ENCODE data around the gene ANKRD11. TPM values are rescaled to one million over a fixed set of nuclear protein-coding genes. Genes with fewer than 3 reads are reported as not detected.

ANKRD11 gene
- total RNA-seq, 4 donors from 2014 or later, result 49.8 to 114 (median 82.2) TPM

DNA sequence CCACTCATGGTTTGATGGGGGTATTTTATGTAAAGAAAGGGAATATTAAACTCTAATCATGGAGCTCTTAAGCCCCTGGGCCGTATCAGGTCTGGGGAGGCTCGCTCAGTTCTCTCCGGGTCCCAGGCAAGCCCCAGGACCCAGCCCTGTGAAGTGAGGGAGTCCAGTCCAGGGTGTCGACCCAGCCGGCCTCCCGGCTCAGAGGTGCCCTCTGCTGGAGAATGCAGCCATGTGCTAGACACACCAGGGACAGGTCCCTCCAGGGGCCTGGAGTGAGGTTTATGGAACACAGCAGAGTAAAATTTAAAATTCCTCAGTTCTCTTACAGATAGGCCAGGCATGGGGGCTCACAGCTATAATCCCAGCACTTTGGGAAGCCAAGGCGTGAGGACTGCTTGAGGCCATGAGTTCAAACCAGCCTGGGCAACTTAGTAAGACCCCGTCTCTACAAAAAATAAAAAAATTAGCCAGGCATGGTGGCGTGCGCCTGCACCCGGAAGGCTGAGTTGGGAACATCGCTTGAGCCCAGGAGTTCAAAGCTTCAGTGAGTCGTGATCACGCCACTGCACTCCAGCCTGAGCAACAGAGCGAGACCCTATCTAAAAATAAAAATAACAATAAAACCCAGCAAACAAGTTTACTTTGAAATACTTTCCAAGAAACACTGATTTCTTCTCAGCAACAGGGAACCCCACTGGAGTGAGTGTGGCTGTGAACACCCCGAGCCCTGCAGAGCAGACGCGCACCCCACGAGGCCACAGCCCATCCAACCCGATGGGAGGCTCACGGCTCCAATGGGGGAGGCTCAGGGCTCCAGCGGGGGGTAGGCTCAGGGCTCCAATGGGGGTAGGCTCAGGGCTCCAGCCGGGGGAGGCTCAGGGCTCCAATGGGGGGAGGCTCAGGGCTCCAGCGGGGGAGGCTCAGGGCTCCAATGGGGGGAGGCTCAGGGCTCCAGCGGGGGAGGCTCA is 200.6 kb downstream of the ANKRD11 start:
- TF ChIP-seq, protein P1, sequence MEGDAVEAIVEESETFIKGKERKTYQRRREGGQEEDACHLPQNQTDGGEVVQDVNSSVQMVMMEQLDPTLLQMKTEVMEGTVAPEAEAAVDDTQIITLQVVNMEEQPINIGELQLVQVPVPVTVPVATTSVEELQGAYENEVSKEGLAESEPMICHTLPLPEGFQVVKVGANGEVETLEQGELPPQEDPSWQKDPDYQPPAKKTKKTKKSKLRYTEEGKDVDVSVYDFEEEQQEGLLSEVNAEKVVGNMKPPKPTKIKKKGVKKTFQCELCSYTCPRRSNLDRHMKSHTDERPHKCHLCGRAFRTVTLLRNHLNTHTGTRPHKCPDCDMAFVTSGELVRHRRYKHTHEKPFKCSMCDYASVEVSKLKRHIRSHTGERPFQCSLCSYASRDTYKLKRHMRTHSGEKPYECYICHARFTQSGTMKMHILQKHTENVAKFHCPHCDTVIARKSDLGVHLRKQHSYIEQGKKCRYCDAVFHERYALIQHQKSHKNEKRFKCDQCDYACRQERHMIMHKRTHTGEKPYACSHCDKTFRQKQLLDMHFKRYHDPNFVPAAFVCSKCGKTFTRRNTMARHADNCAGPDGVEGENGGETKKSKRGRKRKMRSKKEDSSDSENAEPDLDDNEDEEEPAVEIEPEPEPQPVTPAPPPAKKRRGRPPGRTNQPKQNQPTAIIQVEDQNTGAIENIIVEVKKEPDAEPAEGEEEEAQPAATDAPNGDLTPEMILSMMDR (IDR thresholded peaks at IDR 0.05), result peak in 1 of 3 donors; percentile 27
- ATAC-seq (ENCODE audit: low FRiP score) (no peak), DNase-seq (ENCODE audit: low spot score) (no peak)

GRCh38 chr16:89288966-89289365 is 201.4 kb downstream of the ANKRD11 start:
- no peak for DNase-seq (ENCODE audit: low spot score)
- ATAC-seq (ENCODE audit: low FRiP score), result no peak
- TF ChIP-seq, protein P1 (IDR thresholded peaks at IDR 0.05), result no peak

GRCh38 chr16:89288577-89288844 is 201.8 kb downstream of the ANKRD11 start:
- DNase-seq (ENCODE audit: low spot score), result no peak
- ATAC-seq (ENCODE audit: low FRiP score), result no peak
- TF ChIP-seq, protein P1 (IDR thresholded peaks at IDR 0.05), result no peak

- TF ChIP-seq, protein P1 (IDR thresholded peaks at IDR 0.05), result no peak
- no peak for DNase-seq (ENCODE audit: low spot score)
- ATAC-seq (ENCODE audit: low FRiP score), result no peak
These were observed 202.4 kb downstream of the ANKRD11 start for GRCh38 chr16:89287777-89288576.

GRCh38 chr16:89286096-89286495 is 204.3 kb downstream of the ANKRD11 start:
- no peak for ATAC-seq (ENCODE audit: low FRiP score)
- no peak for DNase-seq (ENCODE audit: low spot score)
- TF ChIP-seq, protein P1 (IDR thresholded peaks at IDR 0.05), result no peak

DNA sequence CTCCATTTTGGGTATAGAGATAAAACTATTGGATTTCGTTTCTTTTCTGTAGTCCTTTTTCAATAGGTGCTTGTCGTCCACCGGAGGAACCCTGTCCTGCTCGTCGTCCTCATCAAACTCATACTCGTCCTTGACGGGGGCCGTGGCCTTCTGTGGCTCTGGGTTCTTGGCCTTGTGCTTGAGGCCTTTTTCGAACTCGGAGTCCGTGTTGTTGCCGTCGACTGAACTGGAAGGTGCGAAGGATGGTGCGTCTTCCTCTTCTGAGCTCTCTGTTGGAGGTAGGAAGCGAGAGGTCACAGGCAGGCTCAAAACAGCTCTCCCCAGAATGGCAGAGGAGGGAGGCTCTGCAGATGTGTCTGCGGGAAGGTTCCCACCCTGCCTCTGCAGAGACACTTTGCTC is 205.0 kb downstream of the ANKRD11 start:
- TF ChIP-seq, protein P1 (IDR thresholded peaks at IDR 0.05), result no peak
- ATAC-seq (ENCODE audit: low FRiP score) (no peak), DNase-seq (ENCODE audit: low spot score) (no peak)
